BJ (cell line): ENCODE measurements around the gene IL1RAP. TPM values are rescaled to one million over a fixed set of nuclear protein-coding genes. Genes with fewer than 3 reads are reported as not detected.
A peak's percentile ranks its signal among the peaks of the same experiment; 100 is the strongest.
"Not testable (repeated sequence)": the region's sequence is repeated elsewhere in the genome, so short reads cannot be mapped to it uniquely, and the experiment has no call there.

Experiments
- CTCF ChIA-PET: fragments of 350-600 bp; formaldehyde crosslinking; extraction: SDS; loops from one replicate; lab custom pipeline; 2021; ENCODE audit warnings: antibody characterized with exemption, inconsistent platforms; lab: Yijun Ruan, JAX
- POLR2A ChIA-PET: fragments of 300-600 bp; sonication (Branson Sonifier 250); formaldehyde crosslinking; extraction: SDS; loops from one replicate; lab custom pipeline; 2021; ENCODE audit warnings: antibody characterized with exemption; lab: Charles Lee
- DNase-seq: peaks from one replicate; pipeline ENCODE4 v3.0.0-alpha.2; 2011; ENCODE audit warnings: low read depth
- H3K27me3 ChIP-seq: 2 replicates; pipeline ENCODE4 v1.6.0; 2011; ENCODE audit warnings: low read length; ENCODE audit not compliant: control insufficient read depth, insufficient read depth
- H3K36me3 ChIP-seq: 2 replicates; pipeline ENCODE4 v1.5.1; 2011; ENCODE audit warnings: low read length; ENCODE audit not compliant: control insufficient read depth, insufficient read depth
- H3K4me3 ChIP-seq: 2 replicates; pipeline ENCODE4 v1.5.1; 2011; ENCODE audit warnings: low read depth, mild to moderate bottlenecking, control low read depth, low read length
- CTCF ChIP-seq: IDR thresholded peaks from 2 replicates; pipeline ENCODE4 v1.5.1; 2011; ENCODE audit warnings: low read depth, mild to moderate bottlenecking, control low read depth, inconsistent platforms, low read length, moderate library complexity; ENCODE audit not compliant: insufficient read depth
- polyA minus RNA-seq: library from RNA; depleted of rRNA, polyadenylated mRNA; stranded (reverse); fragments of >200 nt; gene quantifications from 2 replicates; pipeline ENCODE4 v1.2.3, GENCODE V29; 2011; rRNA and poly(A)+ RNA removed
- polyA plus RNA-seq: library from polyadenylated mRNA; depleted of rRNA; stranded (reverse); fragments of >200 nt; gene quantifications from 2 replicates; pipeline ENCODE4 v1.2.3, GENCODE V29; 2011; rRNA removed

The IL1RAP gene, protein sequence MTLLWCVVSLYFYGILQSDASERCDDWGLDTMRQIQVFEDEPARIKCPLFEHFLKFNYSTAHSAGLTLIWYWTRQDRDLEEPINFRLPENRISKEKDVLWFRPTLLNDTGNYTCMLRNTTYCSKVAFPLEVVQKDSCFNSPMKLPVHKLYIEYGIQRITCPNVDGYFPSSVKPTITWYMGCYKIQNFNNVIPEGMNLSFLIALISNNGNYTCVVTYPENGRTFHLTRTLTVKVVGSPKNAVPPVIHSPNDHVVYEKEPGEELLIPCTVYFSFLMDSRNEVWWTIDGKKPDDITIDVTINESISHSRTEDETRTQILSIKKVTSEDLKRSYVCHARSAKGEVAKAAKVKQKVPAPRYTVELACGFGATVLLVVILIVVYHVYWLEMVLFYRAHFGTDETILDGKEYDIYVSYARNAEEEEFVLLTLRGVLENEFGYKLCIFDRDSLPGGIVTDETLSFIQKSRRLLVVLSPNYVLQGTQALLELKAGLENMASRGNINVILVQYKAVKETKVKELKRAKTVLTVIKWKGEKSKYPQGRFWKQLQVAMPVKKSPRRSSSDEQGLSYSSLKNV
- polyA plus RNA-seq (8.6 and 9.0 TPM in 2 replicates), polyA minus RNA-seq (5.7 and 10.2 TPM in 2 replicates)

GRCh38 chr3:190513409-190514370 lies at the start of gene IL1RAP:
IL1RAP (plus strand) TSS chr3:190514085; CDS start chr3:190564290, 50,205 bp downstream.
- CTCF ChIA-PET = interaction anchor here (0.6 to 3.8 kb wide), 8 partner anchors 9 to 853 kb away, joined by 3 to 25 read pairs (median 4); no protein-coding TSS in a partner anchor
- peak; percentile 65 for DNase-seq
- Histone ChIP-seq H3K4me3 (peak within 1 kb of the TSS; percentile 57), H3K27me3 (no peaks in the 10 kb centered on the region), H3K36me3 (no peaks in the 10 kb centered on the region)
- POLR2A ChIA-PET = no interaction called here
- peak; percentile 7; the same call in 1 of the 2 replicates for TF ChIP-seq CTCF

GRCh38 chr3:190467922-190468321 lies 46.0 kb upstream of the IL1RAP start:
- Histone ChIP-seq H3K27me3 (peaks cover 2% of the 10 kb centered on the region; the same call in 1 of the 2 replicates), H3K36me3 (no peaks in the 10 kb centered on the region), H3K4me3 (no peak overlapping the region)
- ChIA-PET POLR2A (no interaction called here), CTCF (no interaction called here)
- no peak for TF ChIP-seq CTCF
- DNase-seq = no peak

GRCh38 chr3:190473261-190473660 lies 40.6 kb upstream of the IL1RAP start:
- H3K36me3 ChIP-seq, H3K4me3 ChIP-seq, DNase-seq, POLR2A ChIA-PET, CTCF ChIA-PET, H3K27me3 ChIP-seq: not testable (repeated sequence)

- ChIA-PET POLR2A (no interaction called here), CTCF (interaction anchor here (0.9 kb wide), 1 partner anchor 215 kb away, joined by 3 read pairs; no protein-coding TSS in a partner anchor)
- DNase-seq = no peak
Measured at GRCh38 chr3:190481779-190482178, 32.1 kb upstream of the IL1RAP start.

More at GRCh38 chr3:190481779-190482178, 32.1 kb upstream of the IL1RAP start:
- no peaks in the 10 kb centered on the region for H3K27me3 ChIP-seq
- H3K36me3 ChIP-seq = no peaks in the 10 kb centered on the region
- no peak for TF ChIP-seq CTCF
- no peak overlapping the region for H3K4me3 ChIP-seq
